HG03575 (cell line): ENCODE results near the gene GPR150.
"Not testable (repeated sequence)": the region's sequence is repeated elsewhere in the genome, so short reads cannot be mapped to it uniquely, and the experiment has no call there.

Experiments used
- ATAC-seq: cut with Tn5 transposase; IDR thresholded peaks from one replicate; pipeline ENCODE4 v1.9.1; 2021; ENCODE audit not compliant: unreplicated experiment, insufficient number of reproducible peaks, low FRiP score; ENCODE audit errors: extremely low read depth

GPR150 gene

GRCh38 chr5:95646226-95646568 is 26.3 kb downstream of the GPR150 start:
- ATAC-seq: not testable (repeated sequence)

DNA sequence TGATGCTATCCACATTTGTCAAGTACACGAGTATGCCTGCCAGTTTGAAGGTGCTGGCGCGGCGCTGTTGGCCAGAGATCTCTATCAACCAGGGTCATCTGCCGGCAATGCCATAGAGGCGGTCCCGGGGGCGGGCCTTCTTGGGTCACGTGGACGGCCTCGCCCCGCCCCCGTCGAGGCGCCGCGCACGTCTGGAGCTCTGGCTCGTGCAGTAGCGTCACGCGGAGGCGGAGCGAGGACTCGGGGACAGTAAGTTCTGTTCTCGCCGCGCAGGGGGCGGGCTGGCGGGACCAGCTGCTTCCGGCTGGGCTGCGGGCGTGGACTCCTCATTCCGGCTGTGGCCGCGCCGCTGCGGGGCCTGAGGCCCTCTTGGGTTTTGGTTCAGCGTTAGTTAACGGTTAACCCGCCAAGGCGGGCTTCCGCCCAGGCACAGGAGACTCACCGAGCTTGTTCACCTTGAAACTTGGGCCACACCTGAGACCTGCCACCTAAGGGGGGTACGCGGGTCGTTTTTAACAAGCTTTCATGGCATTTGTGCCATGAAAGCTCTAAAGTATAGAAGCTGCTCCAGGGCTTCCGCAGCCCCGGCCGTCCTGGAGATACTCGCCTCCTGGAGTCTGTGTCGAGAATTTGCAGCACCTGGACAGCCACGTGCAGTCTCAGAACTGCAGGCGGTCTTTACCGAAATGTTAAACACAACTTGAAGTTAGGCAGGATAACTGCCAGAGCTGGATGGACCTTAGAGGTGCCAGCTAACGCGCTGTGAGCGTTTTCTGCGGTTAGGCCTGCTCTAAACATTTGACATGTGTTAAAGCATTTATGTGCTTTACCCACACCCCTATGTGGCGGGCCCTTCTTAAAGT is 26.9 kb downstream of the GPR150 start, which contains the start of gene RFESD:
Gene RFESD (plus strand): TSS at position 209 of the 863 bp plus-strand sequence. CDS start 5,495 bp downstream, outside the sequence.
- ATAC-seq: peak; percentile 42

- no peak for ATAC-seq
Observed at GRCh38 chr5:95647886-95648860, 28.3 kb downstream of the GPR150 start.

DNA sequence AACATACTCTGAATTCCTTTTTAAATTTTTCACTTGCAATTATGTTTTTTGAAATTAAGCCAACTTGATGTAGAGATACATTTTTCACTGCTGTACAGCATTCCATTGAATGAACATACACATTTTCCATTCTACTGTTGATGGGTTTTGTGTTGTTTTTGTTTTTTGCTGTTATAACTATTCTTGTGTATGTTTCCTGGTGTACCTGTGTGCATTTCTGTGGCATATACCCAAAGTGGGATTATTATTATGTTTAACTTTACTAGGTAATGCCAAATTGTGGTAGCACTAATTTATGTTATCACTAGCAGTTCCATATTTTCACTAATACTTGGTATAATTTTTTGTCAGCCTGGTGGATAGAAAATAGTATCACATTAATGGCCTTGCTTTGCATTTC is 29.4 kb downstream of the GPR150 start:
- ATAC-seq: no peak

DNA sequence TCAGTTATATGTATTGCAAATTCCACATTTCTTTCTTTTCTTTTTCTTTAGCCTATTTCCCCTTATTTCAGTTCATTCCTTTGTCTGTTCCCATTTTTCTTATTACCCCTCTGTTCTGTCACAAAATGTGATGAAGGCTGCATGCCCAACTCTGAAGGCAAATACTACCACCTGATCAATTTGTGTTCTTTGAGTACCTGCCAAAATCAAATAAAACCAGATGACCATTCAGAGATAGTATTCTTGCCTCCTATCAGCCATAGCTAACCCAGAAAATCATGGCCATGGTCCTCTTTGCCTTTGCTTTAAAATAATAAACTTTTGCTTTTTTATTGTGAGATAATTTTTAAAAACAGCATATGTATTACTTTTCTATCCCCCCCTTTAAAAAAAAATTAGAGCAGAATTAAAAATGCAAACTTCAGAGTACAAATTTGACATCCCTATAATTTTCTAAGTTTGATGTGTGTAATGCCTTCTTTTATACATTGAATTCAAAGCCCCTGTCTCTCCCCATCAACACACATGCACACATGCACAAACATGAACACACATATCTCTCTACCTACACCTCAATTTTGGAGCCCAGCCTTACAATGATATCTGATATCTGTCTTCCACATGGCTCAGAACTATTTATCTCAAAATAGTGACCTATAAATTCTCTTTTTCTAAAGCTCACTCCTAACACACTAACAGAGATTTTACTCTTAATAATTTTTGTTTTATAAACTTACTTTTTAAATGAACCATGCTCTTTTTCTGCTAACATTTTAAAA is 30.1 kb downstream of the GPR150 start:
- ATAC-seq: no peak

DNA sequence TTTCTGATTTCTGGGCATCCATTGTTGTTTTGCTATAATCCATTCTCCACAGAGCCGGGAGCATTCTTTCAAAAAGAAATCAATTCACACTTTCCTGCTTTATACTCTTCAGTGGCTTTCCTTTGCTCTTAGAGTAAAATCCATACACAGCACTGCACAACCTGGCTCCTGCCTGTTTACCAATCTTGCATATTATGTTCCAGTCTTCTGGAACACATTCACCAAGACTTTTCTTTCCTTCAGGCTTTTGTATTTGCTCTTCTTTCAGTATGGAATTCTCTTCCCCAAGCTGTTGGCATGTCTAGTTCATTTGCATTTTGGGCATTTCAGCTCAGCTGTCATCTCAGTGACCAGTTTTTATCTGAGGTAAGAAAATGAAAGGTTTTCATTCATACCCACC is 33.0 kb downstream of the GPR150 start:
- no peak for ATAC-seq

DNA sequence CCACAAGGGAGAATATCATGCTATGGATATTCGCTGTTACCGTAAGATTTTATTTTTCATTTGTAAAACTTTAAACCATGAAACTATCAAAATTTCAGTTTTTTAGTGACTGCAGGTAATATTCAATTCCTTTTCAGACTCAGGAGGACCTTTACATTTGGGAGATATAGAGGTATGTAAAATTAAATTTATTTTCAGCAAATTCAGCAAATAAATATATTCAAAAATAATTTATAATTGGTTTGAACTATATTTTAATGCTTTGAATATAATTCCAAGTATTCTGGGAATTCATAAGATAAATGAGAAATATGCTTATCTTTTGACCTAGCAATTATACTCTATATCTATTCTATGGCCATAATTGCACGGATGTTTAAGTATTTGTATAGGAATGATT is 34.3 kb downstream of the GPR150 start:
- ATAC-seq: no peak

GRCh38 chr5:95655575-95655974 is 35.7 kb downstream of the GPR150 start:
- no peak for ATAC-seq

GRCh38 chr5:95660060-95660459 is 40.2 kb downstream of the GPR150 start:
- ATAC-seq: no peak

- ATAC-seq: no peak
Observed at GRCh38 chr5:95662946-95663345, 43.1 kb downstream of the GPR150 start.

GRCh38 chr5:95664204-95664786 is 44.4 kb downstream of the GPR150 start:
- no peak for ATAC-seq

DNA sequence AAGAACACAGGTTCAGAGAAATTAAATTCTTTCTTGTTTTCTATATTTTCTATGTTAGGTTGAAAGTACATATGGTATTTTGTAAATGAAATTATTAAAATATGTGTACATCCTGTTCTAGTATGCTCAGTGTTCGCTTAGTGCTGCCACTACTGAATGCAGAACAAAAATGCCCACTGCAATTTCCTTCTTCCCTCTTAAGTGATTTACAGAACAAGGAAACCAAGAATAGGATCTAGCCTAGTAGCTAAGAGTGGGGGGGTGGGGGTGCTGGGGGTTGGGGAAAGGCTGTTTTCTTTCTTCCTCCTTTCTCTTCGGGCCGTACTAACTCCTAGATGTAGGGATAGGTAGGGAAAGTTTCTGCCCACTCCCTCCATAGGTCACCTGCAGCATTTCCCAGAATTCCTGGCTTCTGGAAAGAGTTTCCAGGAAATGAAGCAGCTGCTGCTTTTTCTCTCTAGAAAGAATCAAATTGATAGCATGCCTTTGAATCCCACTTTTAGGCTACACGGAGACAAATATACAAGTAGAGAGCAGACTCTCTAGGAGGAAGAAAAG is 47.3 kb downstream of the GPR150 start:
- no peak for ATAC-seq

DNA sequence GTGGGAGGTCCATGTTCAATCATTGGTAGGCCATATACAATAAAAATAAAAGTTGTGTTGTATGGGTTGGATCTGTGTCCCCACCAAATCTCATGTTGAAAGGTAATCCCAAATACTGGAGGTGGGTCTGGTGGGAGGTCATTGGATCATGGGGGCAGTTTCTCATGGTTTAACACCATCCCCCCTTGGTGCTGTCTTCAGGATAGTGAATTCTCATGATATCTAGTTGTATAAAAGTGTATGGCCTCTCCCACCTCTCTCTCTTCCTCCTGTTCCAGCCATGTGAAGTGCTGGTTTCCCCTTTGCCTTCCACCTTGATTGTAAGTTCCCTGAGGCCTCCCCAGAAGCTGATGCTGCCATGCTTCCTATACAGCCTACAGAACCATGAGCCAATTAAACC is 47.8 kb downstream of the GPR150 start:
- no peak for ATAC-seq

- ATAC-seq: no peak
Observed at GRCh38 chr5:95668216-95668615, 48.3 kb downstream of the GPR150 start.

DNA sequence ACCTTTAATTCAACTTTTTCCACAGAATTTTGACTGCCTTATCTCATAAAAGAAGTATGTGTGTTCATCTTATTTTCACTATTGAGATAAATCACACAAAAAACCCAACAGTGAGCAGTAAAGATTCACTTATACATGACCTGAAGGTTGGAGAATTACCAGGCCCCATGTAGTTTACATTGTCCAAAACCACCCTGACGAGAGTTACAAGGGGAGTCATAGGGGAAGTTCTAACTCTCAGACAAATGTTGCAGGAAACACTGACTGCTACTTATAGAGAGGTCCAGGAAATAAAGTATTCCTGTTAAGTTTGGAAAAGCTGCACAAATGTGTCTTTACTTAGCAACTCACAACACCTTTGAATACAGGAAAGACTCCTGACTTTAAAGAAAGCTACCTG is 48.8 kb downstream of the GPR150 start:
- ATAC-seq: no peak

DNA sequence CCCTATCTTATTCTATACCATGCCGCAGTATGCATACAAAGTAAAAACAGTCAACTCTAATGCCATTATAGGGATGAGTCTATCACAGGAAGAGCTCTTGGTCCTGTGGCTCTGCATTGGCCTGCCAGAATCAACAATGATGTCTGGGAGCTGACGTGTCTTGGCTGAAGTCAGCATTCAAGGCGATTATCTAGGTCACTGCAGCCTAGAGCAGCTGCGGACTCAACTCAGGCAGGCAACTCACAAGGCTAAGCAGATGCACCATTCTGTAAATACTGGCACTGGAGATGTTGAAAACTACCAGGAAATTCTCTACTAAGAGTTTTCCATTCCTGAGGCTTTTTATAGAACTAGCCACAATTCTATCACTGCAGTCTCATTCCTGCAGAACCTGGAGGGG is 49.7 kb downstream of the GPR150 start:
- no peak for ATAC-seq

DNA sequence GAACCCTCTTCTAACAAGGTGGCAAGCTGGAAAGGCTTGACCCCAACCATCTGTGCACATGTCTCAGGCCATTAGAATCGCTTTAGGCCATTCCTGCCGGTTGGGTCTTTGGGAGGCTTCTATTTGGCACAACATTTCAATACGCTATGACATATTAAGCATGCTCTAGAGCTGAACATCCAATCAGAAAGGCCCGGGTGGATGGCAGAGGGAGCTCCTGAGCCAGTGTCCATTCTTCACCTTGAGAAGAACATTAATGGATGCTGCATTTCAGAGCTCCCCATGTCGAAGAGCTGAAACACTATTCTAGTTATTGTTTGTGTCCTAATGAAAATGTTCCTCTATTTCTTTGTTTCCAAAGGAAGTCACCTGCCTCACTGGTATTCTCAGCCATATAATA is 50.1 kb downstream of the GPR150 start:
- ATAC-seq: no peak

DNA sequence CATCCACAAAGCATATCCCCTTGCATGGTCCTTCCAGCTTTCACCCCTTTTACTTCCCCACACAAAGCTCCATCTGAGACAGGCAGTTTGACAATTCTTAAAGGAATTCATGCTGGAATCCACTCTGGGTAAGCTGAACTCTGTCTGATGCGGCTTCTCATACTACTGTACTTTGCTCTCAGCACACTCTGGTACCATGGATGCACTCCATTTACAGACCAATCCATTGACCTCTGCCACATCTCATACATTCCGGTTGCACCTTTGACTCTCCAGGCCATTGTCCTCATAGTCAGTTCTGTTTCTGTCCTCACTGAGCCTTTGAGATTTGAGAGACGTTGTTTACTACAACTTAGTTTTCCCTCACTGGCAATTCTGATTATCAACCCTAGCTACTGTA is 50.7 kb downstream of the GPR150 start:
- ATAC-seq: no peak
